SK-N-SH treated with all-trans-retinoic acid at 6 μM for 48 hours (cell line): ENCODE data around the gene FIBP.

Experiments
- ARNTL ChIP-seq: fragments of 450-650 bp; formaldehyde crosslinking; IDR thresholded peaks from 2 replicates; pipeline ENCODE4 v1.5.0; 2020; ENCODE audit warnings: low read depth, mild to moderate bottlenecking, moderate library complexity, borderline replicate concordance
- CREB5 ChIP-seq: fragments of 250-450 bp; sonication (Bioruptor Pico); IDR thresholded peaks from 2 replicates; pipeline ENCODE4 v1.5.1; 2020; ENCODE audit warnings: low read depth, mild to moderate bottlenecking, moderate library complexity
- ESRRG ChIP-seq: fragments of 250-450 bp; sonication (Bioruptor Pico); IDR thresholded peaks from 2 replicates; pipeline ENCODE4 v1.6.1; 2021; ENCODE audit warnings: mild to moderate bottlenecking
- PATZ1 ChIP-seq: fragments of 250-450 bp; sonication (Bioruptor Pico); IDR thresholded peaks from 2 replicates; pipeline ENCODE4 v1.8.0; 2020; ENCODE audit warnings: mild to moderate bottlenecking, moderate library complexity, borderline replicate concordance
- RARB ChIP-seq: fragments of 250-450 bp; sonication (Bioruptor Pico); IDR thresholded peaks from 2 replicates; pipeline ENCODE4 v1.8.0; 2021; ENCODE audit warnings: mild to moderate bottlenecking, moderate library complexity
- TOX ChIP-seq: fragments of 250-450 bp; sonication (Bioruptor Pico); IDR thresholded peaks from 2 replicates; pipeline ENCODE4 v1.8.0; 2021; ENCODE audit warnings: mild to moderate bottlenecking, moderate library complexity, borderline replicate concordance
- ZFP30 ChIP-seq: fragments of 450-650 bp; formaldehyde crosslinking; IDR thresholded peaks from 2 replicates; pipeline ENCODE4 v1.5.0; 2022; ENCODE audit warnings: mild to moderate bottlenecking, moderate library complexity
- ZNF565 ChIP-seq: fragments of 450-650 bp; formaldehyde crosslinking; conservative IDR thresholded peaks from 2 replicates; pipeline ENCODE4 v1.5.0; 2020; ENCODE audit warnings: low read depth, mild to moderate bottlenecking, moderate library complexity
- ZNF70 ChIP-seq: fragments of 450-650 bp; formaldehyde crosslinking; IDR thresholded peaks from 2 replicates; pipeline ENCODE4 v1.5.0; 2020; ENCODE audit warnings: mild to moderate bottlenecking, moderate library complexity

GRCh38 chr11:65897020-65897471, 8.8 kb upstream of the FIBP start:
- no peak for TF ChIP-seq ARNTL
- no peak for TF ChIP-seq ESRRG (CRISPR knock-in tag)
- TF ChIP-seq ZNF565 (CRISPR knock-in tag), result no peak
- TF ChIP-seq ZNF70 (CRISPR knock-in tag), result no peak
- no peak for TF ChIP-seq ZFP30
- TF ChIP-seq CREB5 (CRISPR knock-in tag), result no peak
- no peak for TF ChIP-seq PATZ1 (CRISPR knock-in tag)
- no peak for TF ChIP-seq RARB (CRISPR knock-in tag)
- no peak for TF ChIP-seq TOX (CRISPR knock-in tag)
